Osteocyte (in vitro differentiated cells): ENCODE results near the gene TMEM253. TPM values are rescaled to one million over a fixed set of nuclear protein-coding genes. Genes with fewer than 3 reads are reported as not detected.

Experiments used
- DNase-seq: peaks from one replicate; pipeline ENCODE4 v3.0.0; 2021; ENCODE audit warnings: mixed read lengths; ENCODE audit not compliant: unreplicated experiment; ENCODE audit errors: extremely low spot score
- H3K27ac Mint-ChIP-seq: one replicate; pipeline ENCODE4 v1.8.0; 2021; ENCODE audit warnings: mild to moderate bottlenecking, mixed read lengths; ENCODE audit not compliant: unreplicated experiment
- H3K27me3 Mint-ChIP-seq: one replicate; pipeline ENCODE4 v1.8.0; 2021; ENCODE audit warnings: mixed read lengths; ENCODE audit not compliant: unreplicated experiment
- H3K36me3 Mint-ChIP-seq: one replicate; pipeline ENCODE4 v1.8.0; 2021; ENCODE audit warnings: mixed read lengths; ENCODE audit not compliant: unreplicated experiment
- H3K4me1 Mint-ChIP-seq: one replicate; pipeline ENCODE4 v1.8.0; 2021; ENCODE audit warnings: mixed read lengths; ENCODE audit not compliant: unreplicated experiment
- H3K4me3 Mint-ChIP-seq: one replicate; pipeline ENCODE4 v1.8.0; 2021; ENCODE audit warnings: mild to moderate bottlenecking, moderate library complexity, mixed read lengths; ENCODE audit not compliant: unreplicated experiment
- H3K9me3 Mint-ChIP-seq: one replicate; pipeline ENCODE4 v1.8.0; 2021; ENCODE audit warnings: mixed read lengths; ENCODE audit not compliant: unreplicated experiment
- long read RNA-seq: library from polyadenylated mRNA; unstranded; transcript quantifications from one replicate; pipeline ENCODE4 v2.0.0, GENCODE V29; 2021
- total RNA-seq: library from RNA; stranded (reverse); gene quantifications from 2 replicates; pipeline ENCODE4 v1.2.1, GENCODE V29; 2021
- TF ChIP-seq, protein P1 (sequence below): fragments of 200-600 bp; sonication (generic); IDR thresholded peaks from 2 replicates; pipeline ENCODE4 v1.5.0; 2021; ENCODE audit warnings: antibody characterized with exemption, mild to moderate bottlenecking, moderate library complexity

The TMEM253 gene
- total RNA-seq = 1.2 TPM in 2 replicates
- long read RNA-seq, partial matches to known transcripts = 0 of 1 reads
- long read RNA-seq, other reads (novel, unspliced or antisense) = 1 of 1 reads

DNA sequence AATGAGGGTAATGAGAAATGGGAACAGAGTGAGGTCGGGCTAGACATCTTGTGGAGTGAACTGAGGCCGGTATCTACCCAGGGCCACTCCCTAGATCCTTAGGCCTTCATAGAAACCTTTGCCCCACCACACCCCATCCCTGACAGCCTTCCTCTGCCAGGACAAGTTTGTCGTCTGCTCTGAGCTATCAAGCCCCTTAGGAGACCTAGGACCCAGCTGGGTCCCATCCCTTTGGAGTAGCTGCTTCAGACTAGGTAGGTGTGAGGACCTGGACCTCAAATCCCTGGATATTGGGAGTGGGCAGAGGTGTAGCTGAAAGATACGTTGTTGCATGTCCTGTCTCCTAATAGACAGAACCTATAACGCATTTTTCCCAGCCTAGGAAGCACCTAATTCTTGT lies at the start of gene TMEM253:
Gene TMEM253 (plus strand): TSS at position 136 of the 400 bp plus-strand sequence. CDS start 278 bp downstream, outside the sequence.
- TF ChIP-seq, protein P1, sequence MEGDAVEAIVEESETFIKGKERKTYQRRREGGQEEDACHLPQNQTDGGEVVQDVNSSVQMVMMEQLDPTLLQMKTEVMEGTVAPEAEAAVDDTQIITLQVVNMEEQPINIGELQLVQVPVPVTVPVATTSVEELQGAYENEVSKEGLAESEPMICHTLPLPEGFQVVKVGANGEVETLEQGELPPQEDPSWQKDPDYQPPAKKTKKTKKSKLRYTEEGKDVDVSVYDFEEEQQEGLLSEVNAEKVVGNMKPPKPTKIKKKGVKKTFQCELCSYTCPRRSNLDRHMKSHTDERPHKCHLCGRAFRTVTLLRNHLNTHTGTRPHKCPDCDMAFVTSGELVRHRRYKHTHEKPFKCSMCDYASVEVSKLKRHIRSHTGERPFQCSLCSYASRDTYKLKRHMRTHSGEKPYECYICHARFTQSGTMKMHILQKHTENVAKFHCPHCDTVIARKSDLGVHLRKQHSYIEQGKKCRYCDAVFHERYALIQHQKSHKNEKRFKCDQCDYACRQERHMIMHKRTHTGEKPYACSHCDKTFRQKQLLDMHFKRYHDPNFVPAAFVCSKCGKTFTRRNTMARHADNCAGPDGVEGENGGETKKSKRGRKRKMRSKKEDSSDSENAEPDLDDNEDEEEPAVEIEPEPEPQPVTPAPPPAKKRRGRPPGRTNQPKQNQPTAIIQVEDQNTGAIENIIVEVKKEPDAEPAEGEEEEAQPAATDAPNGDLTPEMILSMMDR = no peak
- H3K27me3 Mint-ChIP-seq = no peaks in the 10 kb centered on the region
- no peak for DNase-seq
- no peaks in the 10 kb centered on the region for H3K36me3 Mint-ChIP-seq
- no peak within 1 kb of the TSS for H3K27ac Mint-ChIP-seq
- H3K4me1 Mint-ChIP-seq = peaks cover 47% of the 10 kb centered on the region
- peak within 1 kb of the TSS; percentile 18 for H3K4me3 Mint-ChIP-seq
- no peaks in the 10 kb centered on the region for H3K9me3 Mint-ChIP-seq

GRCh38 chr14:21053184-21054122 lies 47.4 kb upstream of the TMEM253 start:
- Mint-ChIP-seq H3K4me1 (peaks cover 11% of the 10 kb centered on the region), H3K36me3 (no peaks in the 10 kb centered on the region), H3K27me3 (no peaks in the 10 kb centered on the region), H3K4me3 (no peak overlapping the region), H3K9me3 (no peaks in the 10 kb centered on the region), H3K27ac (no peak overlapping the region)
- DNase-seq = no peak
- TF ChIP-seq, protein P1 = no peak

- no peak overlapping the region for H3K4me3 Mint-ChIP-seq
- DNase-seq = no peak
- no peak overlapping the region for H3K27ac Mint-ChIP-seq
- no peaks in the 10 kb centered on the region for H3K27me3 Mint-ChIP-seq
- no peaks in the 10 kb centered on the region for H3K9me3 Mint-ChIP-seq
- no peaks in the 10 kb centered on the region for H3K36me3 Mint-ChIP-seq
- peaks cover 8% of the 10 kb centered on the region for H3K4me1 Mint-ChIP-seq
- TF ChIP-seq, protein P1 = no peak
Measured at GRCh38 chr14:21054123-21054767, 46.6 kb upstream of the TMEM253 start.

DNA sequence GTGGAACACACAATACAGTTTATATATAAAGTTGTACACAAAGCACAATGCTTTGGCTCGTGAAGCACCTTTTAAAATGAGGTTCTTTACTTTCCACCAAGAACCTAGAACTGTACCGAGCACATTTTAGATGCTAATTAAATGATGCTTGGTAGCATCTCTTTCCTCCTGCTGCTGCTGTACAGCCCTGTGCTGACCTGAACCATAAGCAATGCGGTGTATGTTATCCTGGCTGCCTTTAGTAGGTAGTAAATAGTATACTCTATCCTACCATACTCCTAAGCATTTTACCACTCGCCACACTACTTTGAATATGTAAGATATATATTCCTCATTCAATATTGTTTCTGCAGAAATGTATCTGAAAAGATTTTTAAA lies 46.1 kb upstream of the TMEM253 start:
- Mint-ChIP-seq H3K9me3 (no peaks in the 10 kb centered on the region), H3K27ac (no peak overlapping the region), H3K4me1 (peaks cover 3% of the 10 kb centered on the region), H3K36me3 (no peaks in the 10 kb centered on the region), H3K4me3 (no peak overlapping the region), H3K27me3 (no peaks in the 10 kb centered on the region)
- TF ChIP-seq, protein P1 = no peak
- no peak for DNase-seq
